DND-41 (cell line): ENCODE results near the gene CYTH3.

ENCODE experiments used
- EZH2 ChIP-seq: IDR thresholded peaks from 3 replicates; pipeline ENCODE4 v1.6.1; 2012; ENCODE audit warnings: borderline replicate concordance, low read depth, mild to moderate bottlenecking, moderate library complexity, low read length, inconsistent platforms; ENCODE audit not compliant: severe bottlenecking
- TF ChIP-seq, protein P1 (sequence below): IDR thresholded peaks from 2 replicates; pipeline ENCODE4 v1.5.1; 2012; ENCODE audit warnings: borderline replicate concordance, low read length, moderate library complexity, mild to moderate bottlenecking; ENCODE audit not compliant: poor library complexity, severe bottlenecking; ENCODE audit errors: extremely low read depth

DNA sequence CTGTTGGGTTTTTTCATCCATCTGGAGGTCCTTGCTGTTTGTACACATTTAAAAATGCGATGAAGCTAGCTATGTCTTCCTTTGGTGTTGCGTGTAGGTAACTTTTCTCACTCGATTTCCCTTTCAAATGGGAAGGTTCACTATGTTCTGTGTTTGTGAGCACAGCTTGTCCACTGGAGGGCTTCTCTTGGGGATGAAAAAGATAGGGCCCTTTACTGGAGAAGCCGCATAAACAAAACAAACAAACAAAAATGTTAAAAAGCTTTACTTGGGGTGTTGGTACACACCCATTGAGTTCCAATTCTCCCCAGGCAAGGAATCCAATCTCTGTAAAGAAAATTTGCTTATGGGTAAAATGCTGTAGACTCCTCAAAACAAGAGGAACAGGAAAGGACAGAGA lies 23.4 kb downstream of the CYTH3 start:
- TF ChIP-seq, protein P1, sequence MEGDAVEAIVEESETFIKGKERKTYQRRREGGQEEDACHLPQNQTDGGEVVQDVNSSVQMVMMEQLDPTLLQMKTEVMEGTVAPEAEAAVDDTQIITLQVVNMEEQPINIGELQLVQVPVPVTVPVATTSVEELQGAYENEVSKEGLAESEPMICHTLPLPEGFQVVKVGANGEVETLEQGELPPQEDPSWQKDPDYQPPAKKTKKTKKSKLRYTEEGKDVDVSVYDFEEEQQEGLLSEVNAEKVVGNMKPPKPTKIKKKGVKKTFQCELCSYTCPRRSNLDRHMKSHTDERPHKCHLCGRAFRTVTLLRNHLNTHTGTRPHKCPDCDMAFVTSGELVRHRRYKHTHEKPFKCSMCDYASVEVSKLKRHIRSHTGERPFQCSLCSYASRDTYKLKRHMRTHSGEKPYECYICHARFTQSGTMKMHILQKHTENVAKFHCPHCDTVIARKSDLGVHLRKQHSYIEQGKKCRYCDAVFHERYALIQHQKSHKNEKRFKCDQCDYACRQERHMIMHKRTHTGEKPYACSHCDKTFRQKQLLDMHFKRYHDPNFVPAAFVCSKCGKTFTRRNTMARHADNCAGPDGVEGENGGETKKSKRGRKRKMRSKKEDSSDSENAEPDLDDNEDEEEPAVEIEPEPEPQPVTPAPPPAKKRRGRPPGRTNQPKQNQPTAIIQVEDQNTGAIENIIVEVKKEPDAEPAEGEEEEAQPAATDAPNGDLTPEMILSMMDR, result no peak
- no peak for TF ChIP-seq EZH2
